ENCODE data around the gene PREX1.

Gene PREX1

GRCh38 chr20:48736636-48737035 lies 91.2 kb downstream of the PREX1 start:
- Mint-ChIP-seq H3K36me3 (ENCODE audit: low read depth) (peaks cover 47% of the 10 kb centered on the region), H3K4me1 (peaks cover 70% of the 10 kb centered on the region), H3K9me3 (no peaks in the 10 kb centered on the region), H3K27ac (no peak overlapping the region), H3K4me3 (no peak overlapping the region), H3K27me3 (no peaks in the 10 kb centered on the region)
- ATAC-seq, result no peak
- DNase-seq, result no peak

GRCh38 chr20:48736231-48736630 lies 91.6 kb downstream of the PREX1 start:
- H3K27me3 Mint-ChIP-seq, result no peaks in the 10 kb centered on the region
- DNase-seq (no peak), ATAC-seq (no peak)
- H3K9me3 Mint-ChIP-seq, result no peaks in the 10 kb centered on the region
- H3K27ac Mint-ChIP-seq, result peak overlapping the region; percentile 3
- H3K4me1 Mint-ChIP-seq, result peaks cover 71% of the 10 kb centered on the region
- no peak overlapping the region for H3K4me3 Mint-ChIP-seq
- H3K36me3 Mint-ChIP-seq (ENCODE audit: low read depth), result peaks cover 49% of the 10 kb centered on the region

- Mint-ChIP-seq H3K27me3 (no peaks in the 10 kb centered on the region), H3K4me1 (peaks cover 78% of the 10 kb centered on the region), H3K36me3 (ENCODE audit: low read depth) (peaks cover 54% of the 10 kb centered on the region), H3K27ac (no peak overlapping the region), H3K9me3 (no peaks in the 10 kb centered on the region), H3K4me3 (no peak overlapping the region)
- no peak for DNase-seq
- no peak for ATAC-seq
Observed at GRCh38 chr20:48735112-48735511, 92.7 kb downstream of the PREX1 start.

GRCh38 chr20:48734104-48734749 lies 93.6 kb downstream of the PREX1 start:
- DNase-seq, result no peak
- Mint-ChIP-seq H3K27me3 (no peaks in the 10 kb centered on the region), H3K9me3 (no peaks in the 10 kb centered on the region), H3K27ac (no peak overlapping the region), H3K4me1 (peaks cover 78% of the 10 kb centered on the region), H3K36me3 (ENCODE audit: low read depth) (peaks cover 62% of the 10 kb centered on the region), H3K4me3 (no peak overlapping the region)
- no peak for ATAC-seq

GRCh38 chr20:48733296-48733790 lies 94.5 kb downstream of the PREX1 start:
- peaks cover 62% of the 10 kb centered on the region for H3K36me3 Mint-ChIP-seq (ENCODE audit: low read depth)

GRCh38 chr20:48732081-48732829 lies 95.5 kb downstream of the PREX1 start:
- Mint-ChIP-seq H3K27ac (peak overlapping the region; percentile 44), H3K4me3 (no peak overlapping the region), H3K36me3 (ENCODE audit: low read depth) (peaks cover 56% of the 10 kb centered on the region), H3K4me1 (peaks cover 68% of the 10 kb centered on the region), H3K27me3 (no peaks in the 10 kb centered on the region), H3K9me3 (no peaks in the 10 kb centered on the region)
- ATAC-seq (no peak), DNase-seq (no peak)

More at GRCh38 chr20:48733296-48733790, 94.5 kb downstream of the PREX1 start:
- H3K27me3 Mint-ChIP-seq, result no peaks in the 10 kb centered on the region
- no peak overlapping the region for H3K4me3 Mint-ChIP-seq
- peaks cover 73% of the 10 kb centered on the region for H3K4me1 Mint-ChIP-seq
- DNase-seq, result no peak
- no peaks in the 10 kb centered on the region for H3K9me3 Mint-ChIP-seq
- no peak overlapping the region for H3K27ac Mint-ChIP-seq
- peak; percentile 20 for ATAC-seq

- H3K27me3 Mint-ChIP-seq, result no peaks in the 10 kb centered on the region
- DNase-seq, result no peak
- ATAC-seq, result no peak
- no peak overlapping the region for H3K27ac Mint-ChIP-seq
- H3K36me3 Mint-ChIP-seq (ENCODE audit: low read depth), result peaks cover 50% of the 10 kb centered on the region
- peaks cover 60% of the 10 kb centered on the region for H3K4me1 Mint-ChIP-seq
- no peaks in the 10 kb centered on the region for H3K9me3 Mint-ChIP-seq
- no peak overlapping the region for H3K4me3 Mint-ChIP-seq
Observed at GRCh38 chr20:48731536-48731935, 96.3 kb downstream of the PREX1 start.

GRCh38 chr20:48730977-48731376 lies 96.8 kb downstream of the PREX1 start:
- DNase-seq (no peak), ATAC-seq (no peak)
- H3K27ac Mint-ChIP-seq, result peak overlapping the region; percentile 21
- peaks cover 47% of the 10 kb centered on the region for H3K36me3 Mint-ChIP-seq (ENCODE audit: low read depth)
- H3K9me3 Mint-ChIP-seq, result no peaks in the 10 kb centered on the region
- no peaks in the 10 kb centered on the region for H3K27me3 Mint-ChIP-seq
- H3K4me3 Mint-ChIP-seq, result no peak overlapping the region
- peaks cover 57% of the 10 kb centered on the region for H3K4me1 Mint-ChIP-seq

GRCh38 chr20:48729538-48729937 lies 98.3 kb downstream of the PREX1 start:
- peaks cover 52% of the 10 kb centered on the region for H3K4me1 Mint-ChIP-seq
- no peak overlapping the region for H3K4me3 Mint-ChIP-seq
- H3K9me3 Mint-ChIP-seq, result no peaks in the 10 kb centered on the region
- peaks cover 53% of the 10 kb centered on the region for H3K36me3 Mint-ChIP-seq (ENCODE audit: low read depth)
- H3K27ac Mint-ChIP-seq, result peak overlapping the region; percentile 45
- no peaks in the 10 kb centered on the region for H3K27me3 Mint-ChIP-seq
- ATAC-seq (no peak), DNase-seq (no peak)

- Mint-ChIP-seq H3K9me3 (no peaks in the 10 kb centered on the region), H3K36me3 (ENCODE audit: low read depth) (peaks cover 47% of the 10 kb centered on the region), H3K27me3 (no peaks in the 10 kb centered on the region), H3K27ac (peak overlapping the region; percentile 45), H3K4me1 (peaks cover 53% of the 10 kb centered on the region), H3K4me3 (no peak overlapping the region)
- no peak for ATAC-seq
- no peak for DNase-seq
Observed at GRCh38 chr20:48728042-48728825, 99.6 kb downstream of the PREX1 start.

- H3K9me3 Mint-ChIP-seq, result no peaks in the 10 kb centered on the region
- H3K4me1 Mint-ChIP-seq, result peaks cover 60% of the 10 kb centered on the region
- peaks cover 43% of the 10 kb centered on the region for H3K36me3 Mint-ChIP-seq (ENCODE audit: low read depth)
- H3K4me3 Mint-ChIP-seq, result no peak overlapping the region
- DNase-seq, result no peak
- H3K27ac Mint-ChIP-seq, result peak overlapping the region; percentile 52
- ATAC-seq, result no peak
- no peaks in the 10 kb centered on the region for H3K27me3 Mint-ChIP-seq
Observed at GRCh38 chr20:48727226-48727625, 100.6 kb downstream of the PREX1 start.

GRCh38 chr20:48725555-48725991 lies 102.2 kb downstream of the PREX1 start:
- Mint-ChIP-seq H3K27me3 (no peaks in the 10 kb centered on the region), H3K4me1 (peaks cover 63% of the 10 kb centered on the region), H3K4me3 (no peak overlapping the region), H3K27ac (peak overlapping the region; percentile 29), H3K36me3 (ENCODE audit: low read depth) (peaks cover 46% of the 10 kb centered on the region), H3K9me3 (no peaks in the 10 kb centered on the region)
- DNase-seq (no peak), ATAC-seq (peak; percentile 44)

GRCh38 chr20:48724891-48725554 lies 102.8 kb downstream of the PREX1 start:
- Mint-ChIP-seq H3K27me3 (no peaks in the 10 kb centered on the region), H3K9me3 (no peaks in the 10 kb centered on the region), H3K4me1 (peaks cover 63% of the 10 kb centered on the region), H3K27ac (peak overlapping the region; percentile 47), H3K36me3 (ENCODE audit: low read depth) (peaks cover 45% of the 10 kb centered on the region), H3K4me3 (no peak overlapping the region)
- DNase-seq (no peak), ATAC-seq (no peak)

GRCh38 chr20:48724382-48724781 lies 103.4 kb downstream of the PREX1 start:
- Mint-ChIP-seq H3K9me3 (no peaks in the 10 kb centered on the region), H3K27ac (peak overlapping the region; percentile 47), H3K4me1 (peaks cover 63% of the 10 kb centered on the region), H3K27me3 (no peaks in the 10 kb centered on the region), H3K36me3 (ENCODE audit: low read depth) (peaks cover 43% of the 10 kb centered on the region), H3K4me3 (no peak overlapping the region)
- no peak for ATAC-seq
- DNase-seq, result no peak
